GM10266 (cell line): ENCODE results near the gene NEURL3.
"Not testable (repeated sequence)": the region's sequence is repeated elsewhere in the genome, so short reads cannot be mapped to it uniquely, and the experiment has no call there.

Experiments used
- DNase-seq: peaks from one replicate; pipeline ENCODE4 v3.0.0; 2012; ENCODE audit errors: extremely low spot score
- CTCF ChIP-seq: IDR thresholded peaks from 2 replicates; pipeline ENCODE4 v1.5.1; 2012; ENCODE audit warnings: mild to moderate bottlenecking, low read depth; ENCODE audit not compliant: control insufficient read depth, insufficient read depth; ENCODE audit errors: missing control alignments

NEURL3 gene

DNA sequence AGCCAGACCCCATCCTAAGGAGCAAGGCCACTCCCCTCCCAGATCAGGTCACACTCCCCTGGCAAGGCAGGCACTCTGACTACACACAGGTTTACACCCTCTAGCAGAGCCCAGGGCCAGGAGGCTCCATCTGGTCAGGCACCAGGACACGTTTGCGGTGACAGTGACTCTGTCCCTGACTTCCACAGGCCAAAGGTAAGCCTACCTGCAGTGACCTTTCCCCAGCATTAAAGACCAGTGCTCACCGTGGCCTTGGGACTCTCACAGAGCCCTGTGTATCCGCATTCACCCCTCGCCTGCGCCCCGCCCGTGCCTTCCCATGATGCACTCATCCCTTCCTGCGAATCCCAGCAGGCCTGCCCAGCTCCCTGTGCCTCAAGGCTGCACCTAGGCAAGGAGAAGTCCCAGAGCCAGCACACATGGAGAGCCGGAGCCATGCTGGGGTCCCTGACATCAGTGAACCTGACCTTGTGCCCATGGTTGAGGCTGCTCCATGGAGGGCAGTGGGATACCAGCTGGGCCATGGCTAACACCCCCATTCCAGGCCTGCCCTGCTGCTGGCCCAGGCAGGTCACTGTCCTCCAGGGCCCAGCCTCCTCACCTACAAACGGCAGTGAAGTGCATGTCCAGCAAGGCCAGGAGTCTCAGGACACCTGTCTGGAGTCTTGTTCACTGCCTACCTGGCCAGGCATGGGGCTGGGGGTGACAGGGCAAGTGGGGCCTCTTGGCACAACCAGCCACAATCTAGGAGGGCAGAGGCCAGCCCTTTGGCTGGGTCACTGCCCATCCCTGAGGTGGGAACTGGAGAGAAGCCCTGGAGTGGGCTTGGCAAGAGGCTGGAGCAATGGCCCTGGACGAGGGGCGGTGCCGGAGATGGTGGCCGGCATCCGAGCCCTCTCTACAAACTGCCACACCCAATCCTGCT lies 3.0 kb downstream of the NEURL3 start:
- TF ChIP-seq CTCF: no peak
- DNase-seq: no peak

GRCh38 chr2:96501471-96501874 lies 3.7 kb downstream of the NEURL3 start:
- peak; percentile 67 for DNase-seq
- no peak for TF ChIP-seq CTCF

DNA sequence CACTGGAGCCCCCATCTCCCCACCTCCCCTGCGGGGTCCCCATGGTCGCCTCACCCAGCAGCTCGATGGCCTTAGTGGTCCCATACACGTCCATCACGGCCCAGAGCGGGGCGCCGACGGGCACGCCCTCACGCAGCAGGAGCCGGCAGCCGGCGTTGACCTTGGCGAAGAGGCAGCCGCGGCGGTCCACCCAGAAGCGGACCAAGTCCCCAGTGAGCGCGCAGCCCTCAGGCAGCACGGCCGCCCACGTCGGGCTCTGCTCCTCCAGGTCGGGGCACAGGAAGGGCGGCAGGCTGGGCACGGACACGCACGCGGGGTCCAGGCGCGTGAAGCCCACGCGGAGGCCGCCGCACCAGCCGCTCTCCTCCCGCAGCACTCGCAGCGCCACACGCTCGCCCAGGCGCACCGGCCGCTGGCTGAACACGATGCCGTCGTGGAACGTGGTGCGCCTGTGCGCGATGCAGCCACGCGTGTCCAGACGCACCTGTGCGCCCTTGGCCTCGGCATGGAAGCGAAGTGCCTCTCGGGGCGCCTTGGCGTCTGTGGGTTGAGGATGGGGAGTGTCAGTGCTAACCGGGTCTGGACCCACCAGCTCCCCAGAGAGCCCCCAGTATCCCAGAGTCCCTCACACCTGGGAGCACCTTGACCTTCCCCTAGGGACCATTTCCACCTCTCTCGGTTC lies 4.6 kb downstream of the NEURL3 start:
- DNase-seq: no peak
- no peak for TF ChIP-seq CTCF

GRCh38 chr2:96499061-96499960 lies 5.8 kb downstream of the NEURL3 start:
- no peak for TF ChIP-seq CTCF
- no peak for DNase-seq

DNA sequence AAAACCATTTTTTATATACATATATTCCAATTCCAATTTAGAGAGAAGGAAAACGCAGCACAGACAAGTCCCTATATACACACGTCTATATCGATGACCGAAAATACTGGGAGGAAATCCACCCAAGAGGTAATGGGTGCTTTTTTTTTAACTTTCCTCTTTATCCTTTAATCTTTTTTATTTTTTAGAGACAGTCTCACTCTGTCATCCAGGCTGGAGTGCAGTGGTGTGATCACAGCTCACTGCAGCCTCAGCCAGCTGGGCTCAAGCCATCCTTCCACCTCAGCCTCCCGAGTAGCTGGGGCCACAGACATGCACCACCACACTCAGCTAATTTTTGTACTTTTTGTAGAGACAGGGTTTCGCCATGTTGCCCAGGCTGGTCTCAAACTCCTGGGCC lies 6.5 kb downstream of the NEURL3 start:
- DNase-seq: not testable (repeated sequence)

DNA sequence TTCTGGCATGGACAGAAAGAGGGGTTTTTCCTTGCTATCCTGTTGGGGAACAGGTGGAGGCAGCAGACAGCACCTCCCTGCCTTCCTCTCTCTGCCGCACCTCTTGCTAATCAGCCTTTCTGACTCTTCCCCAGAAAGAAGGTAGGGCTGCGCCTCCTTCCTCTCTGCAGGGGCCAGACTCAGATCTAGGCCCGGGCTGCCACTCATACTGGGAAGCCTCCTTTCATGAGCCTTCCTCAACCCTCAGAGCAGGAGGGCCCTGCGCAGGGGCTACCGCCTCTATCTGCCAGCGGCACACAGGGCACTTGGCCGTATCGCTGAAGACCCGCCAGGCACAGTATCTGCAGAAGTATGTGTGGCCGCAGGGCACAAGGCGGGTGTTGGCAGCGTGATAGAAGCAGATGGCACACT lies 7.1 kb downstream of the NEURL3 start:
- no peak for DNase-seq
- TF ChIP-seq CTCF: no peak

DNA sequence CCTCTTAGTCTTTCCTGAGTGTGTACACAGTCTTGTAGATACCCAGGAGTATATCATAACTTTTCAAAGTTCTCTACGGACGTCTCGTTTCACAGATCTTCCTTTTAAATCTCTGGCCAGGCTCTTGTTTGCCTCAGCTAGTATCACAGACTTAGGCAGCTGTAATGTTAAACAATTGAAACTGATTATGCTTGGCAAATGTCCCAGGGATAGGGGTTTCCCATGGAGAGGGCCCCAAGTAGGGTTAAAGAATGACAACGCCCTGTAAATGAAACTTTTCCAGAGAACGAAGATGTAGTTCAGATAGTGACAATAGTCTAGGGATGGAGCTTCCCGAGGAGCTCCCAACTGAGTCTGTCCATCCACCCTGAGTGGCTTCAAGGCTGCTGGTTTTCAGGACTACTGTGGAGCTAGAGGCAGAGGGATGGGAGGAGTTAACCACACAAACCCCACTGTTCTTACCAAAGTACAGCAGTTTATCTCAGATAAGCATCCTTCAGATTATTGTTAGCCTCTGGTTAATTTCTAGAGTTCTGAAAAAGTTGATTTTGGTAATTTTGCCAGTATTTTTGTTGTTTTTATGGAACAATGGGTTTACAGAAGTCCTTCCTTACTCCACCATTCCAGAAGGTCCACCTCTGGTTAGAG lies 9.1 kb downstream of the NEURL3 start:
- TF ChIP-seq CTCF: no peak
- DNase-seq: no peak
